HG03025 (cell line): ENCODE data around the gene NUAK1.

Experiments used
- ATAC-seq: cut with Tn5 transposase; IDR thresholded peaks from one replicate; pipeline ENCODE4 v1.9.1; 2021; ENCODE audit warnings: mild to moderate bottlenecking, moderate library complexity; ENCODE audit not compliant: unreplicated experiment, low FRiP score

The NUAK1 gene

GRCh38 chr12:106133136-106134087 lies 5.3 kb downstream of the NUAK1 start:
- no peak for ATAC-seq

DNA sequence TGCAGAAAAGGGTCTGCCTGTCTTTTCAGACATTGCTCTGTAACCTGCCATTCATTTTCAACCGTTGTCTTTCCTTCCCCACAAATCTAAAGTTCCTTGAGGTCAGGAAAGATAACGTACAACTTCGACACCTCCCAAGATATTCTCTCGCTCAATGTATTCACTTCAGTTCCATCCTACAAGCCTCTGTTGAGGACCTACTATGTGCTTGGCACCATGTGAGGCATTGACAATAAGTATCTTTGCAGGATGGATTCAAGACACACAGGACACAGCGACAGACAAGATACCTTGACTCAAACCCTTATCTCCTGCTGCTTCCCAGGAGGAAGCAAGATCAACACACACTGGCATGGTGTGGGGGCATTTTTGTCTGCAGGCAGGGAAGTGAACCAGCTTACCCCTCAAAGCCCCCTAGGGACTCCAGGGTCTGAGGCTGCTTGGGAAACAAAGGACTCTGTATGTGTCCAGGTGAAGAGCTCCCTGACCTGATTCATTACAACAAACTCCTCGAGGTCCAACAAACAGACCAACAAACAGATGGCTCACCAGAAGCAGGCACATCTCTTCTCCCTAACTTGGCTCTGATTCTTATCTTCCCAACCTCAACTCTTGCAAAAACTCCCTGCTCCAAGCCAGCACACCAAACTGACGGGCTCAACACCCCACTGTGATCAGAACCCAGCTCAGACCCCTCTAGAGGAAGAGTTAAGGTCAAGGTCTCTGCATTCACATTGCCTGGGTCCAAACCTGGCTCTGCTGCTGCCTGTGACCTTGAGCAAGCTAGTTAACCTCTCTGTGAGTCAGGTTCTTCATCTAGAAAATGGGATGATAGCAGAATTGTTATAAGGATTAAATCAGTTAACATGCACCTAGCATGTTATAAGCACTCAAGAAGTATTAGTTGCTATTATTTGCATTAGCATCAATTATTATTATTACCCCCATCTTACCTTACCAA lies 6.3 kb downstream of the NUAK1 start:
- ATAC-seq, result no peak

- ATAC-seq, result no peak
These were observed 7.1 kb downstream of the NUAK1 start for GRCh38 chr12:106131676-106132075.

GRCh38 chr12:106130474-106131113 lies 8.2 kb downstream of the NUAK1 start:
- no peak for ATAC-seq

- no peak for ATAC-seq
These were observed 10.0 kb downstream of the NUAK1 start for GRCh38 chr12:106128585-106129328.

DNA sequence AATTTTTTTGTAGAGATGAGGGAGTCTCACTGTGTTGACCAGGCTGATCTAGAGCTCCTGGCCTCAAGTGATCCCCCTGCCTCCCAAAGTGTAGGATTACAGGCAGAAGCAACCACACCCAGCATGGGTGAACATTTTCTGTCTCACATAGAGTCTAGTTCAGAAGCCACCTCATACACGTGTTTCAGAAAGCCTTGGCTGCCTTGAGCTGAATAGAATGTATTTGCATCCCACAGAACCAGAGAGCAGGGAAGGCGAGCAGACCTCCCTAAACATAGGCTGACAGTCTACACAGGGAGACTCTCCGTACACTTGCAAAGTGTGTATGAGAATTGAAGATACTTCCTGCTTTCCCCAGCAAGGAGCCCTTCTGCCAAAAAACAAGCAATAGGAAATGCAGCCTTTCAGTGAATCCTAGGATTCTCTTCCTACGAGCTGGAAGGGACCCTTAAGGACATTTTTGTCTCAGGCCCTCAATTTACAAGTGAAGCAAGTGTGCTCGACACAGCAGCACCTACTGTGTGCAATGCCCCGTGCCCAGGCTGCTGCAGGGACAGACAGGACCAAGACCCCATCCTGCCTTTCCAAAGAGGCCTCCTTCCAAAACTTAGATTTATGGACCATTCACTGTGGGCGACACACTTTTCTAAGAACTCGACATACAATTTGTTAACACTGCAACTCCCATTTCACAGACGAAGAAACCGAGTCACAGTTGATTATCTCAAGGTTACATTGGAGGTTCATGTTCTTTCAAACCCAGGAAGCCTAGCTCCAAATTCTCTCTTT lies 11.2 kb downstream of the NUAK1 start:
- ATAC-seq, result no peak

DNA sequence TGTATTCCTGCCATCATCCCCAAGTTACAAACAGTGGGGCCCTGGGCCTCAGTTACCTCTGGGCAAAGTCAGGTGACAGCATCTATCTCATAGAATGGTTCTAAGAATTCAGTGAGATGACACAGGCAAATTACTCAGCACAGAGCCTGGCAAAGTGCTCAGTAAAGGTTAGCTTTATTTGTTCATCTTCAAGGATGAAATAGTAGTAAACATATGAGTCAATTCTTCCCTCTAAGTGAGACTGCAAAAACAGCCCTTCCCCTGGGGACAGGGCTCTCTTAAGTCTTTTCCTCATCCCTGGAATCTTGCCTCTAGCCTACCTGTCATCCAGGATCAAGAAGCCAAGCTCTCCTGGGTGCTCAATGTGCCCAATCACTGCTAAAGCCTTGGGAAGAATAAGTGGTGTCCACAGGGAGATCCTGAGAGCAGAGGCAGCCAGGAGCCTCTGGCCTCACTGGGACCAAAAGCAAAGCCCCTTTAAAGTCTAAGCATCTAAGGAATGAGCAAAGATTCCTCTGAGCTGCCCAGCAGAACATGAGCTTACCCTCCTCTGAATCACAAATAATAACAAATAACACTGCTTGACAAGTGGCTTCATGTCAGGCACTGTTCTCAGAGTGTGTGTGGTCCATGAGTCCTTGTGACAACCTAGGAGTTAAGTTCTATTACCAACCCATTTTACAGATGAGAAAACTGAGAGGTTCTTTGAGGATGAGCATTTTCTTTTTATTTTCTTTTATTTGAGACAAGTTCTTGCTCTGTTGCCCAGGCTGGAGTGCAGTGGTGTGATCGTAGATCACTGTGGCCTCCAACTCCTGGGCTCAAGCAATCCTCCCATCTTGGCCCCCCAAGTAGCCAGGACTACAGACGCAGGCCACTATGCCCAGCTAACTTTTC lies 12.1 kb downstream of the NUAK1 start:
- ATAC-seq, result no peak

GRCh38 chr12:106125351-106126095 lies 13.2 kb downstream of the NUAK1 start:
- ATAC-seq, result no peak

DNA sequence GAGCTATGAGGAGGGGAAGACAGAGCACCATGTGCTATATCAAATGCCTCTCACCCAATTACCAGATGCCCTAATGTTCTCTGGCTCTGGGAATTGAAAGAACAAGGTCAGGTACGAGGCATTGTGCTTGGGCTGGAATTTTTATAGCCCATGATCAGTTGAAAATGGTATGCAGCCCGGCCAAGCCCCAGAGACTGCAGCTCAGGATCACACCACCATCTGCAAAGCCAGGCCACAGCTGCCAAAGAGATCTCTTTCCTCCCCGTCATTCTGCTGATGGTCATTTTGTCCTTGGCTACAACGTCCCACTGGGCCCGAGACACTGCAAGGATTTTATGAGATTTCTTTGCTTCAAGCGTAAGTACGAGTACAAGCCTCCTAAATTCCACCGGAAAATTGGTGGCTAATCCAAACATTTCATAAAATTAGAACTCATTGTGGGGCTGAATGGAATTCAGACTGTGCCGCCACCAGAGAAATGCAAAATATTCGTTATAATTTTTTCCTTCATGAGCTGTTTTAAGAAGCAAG lies 15.1 kb downstream of the NUAK1 start:
- no peak for ATAC-seq

DNA sequence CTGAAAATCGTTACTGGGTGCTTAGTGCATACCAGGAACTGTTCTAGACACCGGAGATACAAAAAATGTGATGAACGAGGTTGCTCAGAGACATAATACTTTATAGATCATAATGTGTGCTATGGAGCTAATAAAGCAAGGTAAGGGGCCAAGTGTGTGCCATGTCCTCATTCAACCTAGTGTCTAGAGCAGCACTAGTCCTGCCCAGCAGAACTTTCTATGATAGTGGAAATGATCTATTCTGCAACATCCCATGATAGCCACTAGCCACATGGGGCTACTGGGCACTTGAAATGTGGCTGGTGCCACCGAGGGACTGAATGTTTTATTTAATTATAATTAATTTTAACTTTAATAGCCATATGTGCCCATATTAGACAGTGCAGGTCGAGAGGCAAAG lies 15.6 kb downstream of the NUAK1 start:
- no peak for ATAC-seq

DNA sequence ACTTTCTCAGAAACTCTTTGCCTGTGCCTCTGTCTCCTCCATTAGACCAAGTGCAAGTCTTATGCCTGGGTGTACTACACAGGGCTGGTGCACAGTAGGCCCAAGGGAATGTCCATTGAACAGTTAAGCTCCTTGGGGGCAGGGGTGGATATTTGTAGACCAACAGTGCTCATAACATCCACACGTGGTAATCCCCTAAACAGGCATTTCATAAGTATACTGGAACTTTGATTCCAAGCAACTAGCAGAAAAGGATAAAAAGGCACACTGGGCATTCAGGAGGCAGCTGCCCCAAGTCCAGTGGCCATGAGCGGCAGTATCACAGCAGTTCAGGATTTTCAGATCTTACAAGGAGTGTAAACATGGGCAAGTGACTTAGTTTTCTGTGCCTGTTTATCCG lies 16.8 kb downstream of the NUAK1 start:
- ATAC-seq, result no peak

DNA sequence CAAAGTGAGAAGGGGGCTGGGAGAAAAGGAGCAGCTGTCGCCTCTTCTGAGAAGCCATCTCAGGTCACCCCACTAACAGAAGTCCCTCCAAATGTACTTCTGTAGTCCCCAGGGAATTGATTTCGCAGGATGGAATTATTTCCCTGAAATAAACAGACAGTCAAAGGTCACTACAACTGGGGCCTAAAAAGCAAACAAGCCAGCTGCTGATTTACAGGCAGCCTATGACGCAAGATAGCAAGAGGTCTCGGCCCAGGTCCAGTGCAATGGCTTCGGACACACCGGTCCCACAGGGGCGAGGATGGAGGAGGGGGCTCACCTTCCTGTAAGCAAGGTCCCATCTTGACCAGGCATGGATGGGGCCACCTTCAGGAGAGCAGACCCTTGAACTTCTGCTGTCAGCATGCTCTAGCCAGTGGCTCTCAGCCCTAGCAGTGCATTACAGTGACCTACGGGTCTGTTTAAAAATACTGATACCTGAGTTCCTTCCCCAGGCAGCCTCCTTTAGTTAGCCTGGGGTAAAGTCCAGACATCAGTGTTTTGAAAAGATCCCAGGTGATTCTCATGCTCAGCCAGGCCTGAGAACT lies 18.1 kb downstream of the NUAK1 start:
- no peak for ATAC-seq

DNA sequence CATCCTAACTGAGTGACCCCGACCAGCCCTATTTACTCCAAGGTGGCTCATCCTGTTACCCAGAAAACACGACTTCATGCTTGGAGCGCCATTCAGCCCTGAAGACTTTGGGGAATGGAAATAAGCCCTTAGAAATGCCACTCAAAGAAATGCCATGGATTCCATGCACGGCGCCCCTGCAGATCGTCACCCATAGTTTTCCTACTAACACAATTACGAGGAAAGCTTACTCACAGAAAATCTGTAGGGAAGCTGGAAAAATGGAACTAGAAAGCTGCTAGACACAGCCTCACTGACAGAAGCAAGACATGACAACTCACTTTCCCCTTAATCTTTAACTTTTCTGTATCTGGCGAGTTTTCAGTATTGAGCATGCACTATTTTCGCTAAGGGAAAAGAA lies 19.5 kb downstream of the NUAK1 start:
- no peak for ATAC-seq

DNA sequence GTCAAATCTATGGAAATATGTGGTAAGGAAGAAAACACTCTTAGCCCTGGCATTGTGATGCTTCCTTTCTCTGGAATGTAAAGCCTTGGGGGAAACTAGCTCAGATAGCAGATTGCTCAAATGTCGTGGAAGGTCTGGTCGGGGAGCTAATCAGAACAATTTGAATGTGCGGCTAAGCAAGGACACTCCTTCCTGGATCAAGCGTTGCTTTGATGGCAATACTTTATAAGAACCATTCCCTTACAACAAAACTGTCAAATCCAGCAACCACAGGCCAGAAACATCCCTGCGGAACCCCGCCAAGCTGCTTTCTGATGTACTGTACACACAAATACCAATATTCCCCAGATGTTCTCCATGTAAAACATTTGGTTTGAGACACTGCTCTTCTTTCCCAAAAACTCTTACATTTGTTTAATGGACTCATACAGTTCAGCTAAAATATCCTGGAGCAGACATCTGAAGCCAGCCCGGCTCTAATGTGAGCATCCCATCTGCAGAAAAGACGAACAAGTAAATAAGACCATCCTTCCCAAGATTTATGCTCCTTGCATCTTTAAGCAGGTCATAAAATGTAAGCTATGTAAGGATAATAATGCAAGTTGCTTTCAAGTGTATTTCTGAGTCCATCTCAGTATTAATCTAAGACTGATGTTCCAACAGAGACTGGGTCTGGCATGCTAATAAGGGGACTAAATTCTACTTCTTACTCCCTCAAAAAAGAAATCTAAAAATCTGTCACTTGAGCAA lies 20.2 kb downstream of the NUAK1 start:
- ATAC-seq, result no peak

DNA sequence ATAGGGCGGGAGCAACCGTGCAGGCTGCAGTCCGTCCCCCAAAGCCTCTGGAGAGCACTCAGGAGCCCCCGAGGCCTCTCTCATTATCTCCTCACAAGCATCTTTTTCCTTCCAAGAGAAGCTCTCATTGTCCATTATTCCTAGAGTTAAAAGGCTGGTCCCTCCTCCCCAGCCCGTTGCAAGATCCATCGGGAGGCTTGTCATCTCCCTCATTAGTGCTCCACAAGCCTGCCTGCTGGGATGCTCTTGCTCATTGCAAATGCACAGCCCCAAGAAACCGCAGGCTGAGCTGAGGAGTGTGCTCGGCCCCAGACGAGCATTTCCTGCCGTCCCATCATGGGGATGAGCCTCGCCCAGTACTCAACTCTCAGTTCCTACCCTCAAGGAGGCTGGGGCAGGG lies 23.3 kb downstream of the NUAK1 start:
- no peak for ATAC-seq

- ATAC-seq, result no peak
These were observed 24.2 kb downstream of the NUAK1 start for GRCh38 chr12:106114447-106115068.
